SK-N-SH treated with all-trans-retinoic acid at 6 μM for 48 hours (cell line): ENCODE data around the gene FILIP1.

Experiments used
- ARNTL ChIP-seq: fragments of 450-650 bp; formaldehyde crosslinking; IDR thresholded peaks from 2 replicates; pipeline ENCODE4 v1.5.0; 2020; ENCODE audit warnings: low read depth, mild to moderate bottlenecking, moderate library complexity, borderline replicate concordance
- BACH2 ChIP-seq: fragments of 250-450 bp; sonication (Bioruptor Pico); IDR thresholded peaks from 2 replicates; pipeline ENCODE4 v1.9.0; 2021; ENCODE audit warnings: mild to moderate bottlenecking, borderline replicate concordance
- CREB5 ChIP-seq: fragments of 250-450 bp; sonication (Bioruptor Pico); IDR thresholded peaks from 2 replicates; pipeline ENCODE4 v1.5.1; 2020; ENCODE audit warnings: low read depth, mild to moderate bottlenecking, moderate library complexity
- CSDC2 ChIP-seq: fragments of 250-450 bp; sonication (Bioruptor Pico); IDR thresholded peaks from 2 replicates; pipeline ENCODE4 v1.5.0; 2020; ENCODE audit warnings: mild to moderate bottlenecking, moderate library complexity
- ESRRG ChIP-seq: fragments of 250-450 bp; sonication (Bioruptor Pico); IDR thresholded peaks from 2 replicates; pipeline ENCODE4 v1.6.1; 2021; ENCODE audit warnings: mild to moderate bottlenecking
- GLIS3 ChIP-seq: fragments of 250-450 bp; sonication (Bioruptor Pico); IDR thresholded peaks from 2 replicates; pipeline ENCODE4 v1.5.0; 2020; ENCODE audit warnings: mild to moderate bottlenecking, moderate library complexity
- RARB ChIP-seq: fragments of 250-450 bp; sonication (Bioruptor Pico); IDR thresholded peaks from 2 replicates; pipeline ENCODE4 v1.8.0; 2021; ENCODE audit warnings: mild to moderate bottlenecking, moderate library complexity
- SNAI2 ChIP-seq: fragments of 250-450 bp; sonication (Bioruptor Pico); IDR thresholded peaks from 2 replicates; pipeline ENCODE4 v1.5.0; 2020; ENCODE audit warnings: mild to moderate bottlenecking, moderate library complexity
- TCF4 ChIP-seq: fragments of 250-450 bp; sonication (Bioruptor Pico); IDR thresholded peaks from 2 replicates; pipeline ENCODE4 v1.8.0; 2021; ENCODE audit warnings: mild to moderate bottlenecking, moderate library complexity, borderline replicate concordance
- TOX ChIP-seq: fragments of 250-450 bp; sonication (Bioruptor Pico); IDR thresholded peaks from 2 replicates; pipeline ENCODE4 v1.8.0; 2021; ENCODE audit warnings: mild to moderate bottlenecking, moderate library complexity, borderline replicate concordance
- ZFP3 ChIP-seq: fragments of 250-450 bp; sonication (Bioruptor Pico); IDR thresholded peaks from 2 replicates; pipeline ENCODE4 v1.5.0; 2020; ENCODE audit warnings: mild to moderate bottlenecking, moderate library complexity
- ZFP30 ChIP-seq: fragments of 450-650 bp; formaldehyde crosslinking; IDR thresholded peaks from 2 replicates; pipeline ENCODE4 v1.5.0; 2022; ENCODE audit warnings: mild to moderate bottlenecking, moderate library complexity
- ZNF70 ChIP-seq: fragments of 450-650 bp; formaldehyde crosslinking; IDR thresholded peaks from 2 replicates; pipeline ENCODE4 v1.5.0; 2020; ENCODE audit warnings: mild to moderate bottlenecking, moderate library complexity
- TF ChIP-seq, protein P1 (sequence below): fragments of 250-450 bp; sonication (Bioruptor Pico); IDR thresholded peaks from 2 replicates; pipeline ENCODE4 v1.8.0; 2020; ENCODE audit warnings: mild to moderate bottlenecking, moderate library complexity, borderline replicate concordance

- TF ChIP-seq CREB5 (CRISPR knock-in tag) (no peak), ESRRG (CRISPR knock-in tag) (no peak), ZFP3 (CRISPR knock-in tag) (no peak), ARNTL (CRISPR knock-in tag) (no peak), CSDC2 (CRISPR knock-in tag) (no peak), RARB (CRISPR knock-in tag) (no peak), GLIS3 (CRISPR knock-in tag) (no peak), TCF4 (CRISPR knock-in tag) (no peak), ZFP30 (no peak), SNAI2 (CRISPR knock-in tag) (no peak), BACH2 (CRISPR knock-in tag) (no peak), TOX (CRISPR knock-in tag) (no peak), ZNF70 (CRISPR knock-in tag) (no peak)
- TF ChIP-seq, protein P1, sequence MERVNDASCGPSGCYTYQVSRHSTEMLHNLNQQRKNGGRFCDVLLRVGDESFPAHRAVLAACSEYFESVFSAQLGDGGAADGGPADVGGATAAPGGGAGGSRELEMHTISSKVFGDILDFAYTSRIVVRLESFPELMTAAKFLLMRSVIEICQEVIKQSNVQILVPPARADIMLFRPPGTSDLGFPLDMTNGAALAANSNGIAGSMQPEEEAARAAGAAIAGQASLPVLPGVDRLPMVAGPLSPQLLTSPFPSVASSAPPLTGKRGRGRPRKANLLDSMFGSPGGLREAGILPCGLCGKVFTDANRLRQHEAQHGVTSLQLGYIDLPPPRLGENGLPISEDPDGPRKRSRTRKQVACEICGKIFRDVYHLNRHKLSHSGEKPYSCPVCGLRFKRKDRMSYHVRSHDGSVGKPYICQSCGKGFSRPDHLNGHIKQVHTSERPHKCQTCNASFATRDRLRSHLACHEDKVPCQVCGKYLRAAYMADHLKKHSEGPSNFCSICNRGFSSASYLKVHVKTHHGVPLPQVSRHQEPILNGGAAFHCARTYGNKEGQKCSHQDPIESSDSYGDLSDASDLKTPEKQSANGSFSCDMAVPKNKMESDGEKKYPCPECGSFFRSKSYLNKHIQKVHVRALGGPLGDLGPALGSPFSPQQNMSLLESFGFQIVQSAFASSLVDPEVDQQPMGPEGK (CRISPR knock-in tag): no peak
Measured at GRCh38 chr6:75345413-75345812, 148.2 kb downstream of the FILIP1 start.
